Activated CD8-positive, alpha-beta memory T cell treated with anti-CD3 and anti-CD28 coated beads for 24 hours (primary cell): Measurements from ENCODE around the gene BHLHE41.

Experiments
- DNase-seq: peaks from one replicate; pipeline ENCODE4 v3.0.0-alpha.2; 2020

The BHLHE41 gene

DNA sequence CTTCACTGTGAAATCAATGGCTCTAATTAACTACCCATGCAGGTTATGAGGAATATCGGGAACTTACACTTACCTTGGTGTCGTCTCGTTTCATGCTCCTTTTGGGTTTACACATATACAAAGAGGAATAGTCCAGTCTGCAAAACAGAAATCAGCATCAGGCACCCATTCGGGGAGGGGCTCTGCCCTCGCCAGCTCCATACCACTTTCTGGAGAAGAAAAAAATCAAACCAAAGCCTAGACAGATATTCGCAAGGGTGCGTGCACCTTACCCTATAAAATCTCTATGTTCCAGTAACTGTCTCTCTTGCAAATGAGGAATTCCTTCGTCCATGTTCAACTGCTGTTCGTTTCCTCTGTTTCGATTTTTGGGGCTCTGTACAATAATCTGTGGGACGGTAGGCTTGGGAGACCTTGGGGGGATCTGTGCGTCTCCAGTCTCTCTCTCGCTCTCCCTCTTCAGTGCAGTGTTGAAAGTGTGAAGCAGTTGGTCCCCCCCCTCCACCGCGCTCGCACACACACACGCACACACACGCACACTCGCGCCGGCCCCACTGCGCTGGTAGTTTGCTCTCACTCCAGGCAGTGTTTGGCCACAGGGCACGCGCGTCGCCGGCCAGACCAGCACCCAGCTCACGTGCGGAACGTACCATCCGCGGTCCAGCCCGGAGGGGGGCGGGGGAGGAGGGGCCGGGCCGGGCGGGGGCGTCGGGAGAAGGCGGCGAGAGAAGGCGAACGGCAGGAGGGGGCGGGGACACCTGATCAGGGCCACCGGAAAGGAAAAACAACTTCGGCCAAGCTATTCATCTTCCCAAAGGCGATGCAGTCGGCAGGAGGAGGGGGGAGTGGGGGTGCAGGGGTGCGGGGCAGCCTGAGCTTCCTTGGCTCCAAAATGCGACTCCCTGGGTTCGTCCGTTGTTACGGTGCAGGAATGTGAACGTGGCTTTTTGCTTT, at the start of gene BHLHE41:
TSS of gene BHLHE41 (minus strand) at position 592 of the 954 bp plus-strand sequence. CDS start at position 334, 258 bp downstream.
- no peak for DNase-seq

DNA sequence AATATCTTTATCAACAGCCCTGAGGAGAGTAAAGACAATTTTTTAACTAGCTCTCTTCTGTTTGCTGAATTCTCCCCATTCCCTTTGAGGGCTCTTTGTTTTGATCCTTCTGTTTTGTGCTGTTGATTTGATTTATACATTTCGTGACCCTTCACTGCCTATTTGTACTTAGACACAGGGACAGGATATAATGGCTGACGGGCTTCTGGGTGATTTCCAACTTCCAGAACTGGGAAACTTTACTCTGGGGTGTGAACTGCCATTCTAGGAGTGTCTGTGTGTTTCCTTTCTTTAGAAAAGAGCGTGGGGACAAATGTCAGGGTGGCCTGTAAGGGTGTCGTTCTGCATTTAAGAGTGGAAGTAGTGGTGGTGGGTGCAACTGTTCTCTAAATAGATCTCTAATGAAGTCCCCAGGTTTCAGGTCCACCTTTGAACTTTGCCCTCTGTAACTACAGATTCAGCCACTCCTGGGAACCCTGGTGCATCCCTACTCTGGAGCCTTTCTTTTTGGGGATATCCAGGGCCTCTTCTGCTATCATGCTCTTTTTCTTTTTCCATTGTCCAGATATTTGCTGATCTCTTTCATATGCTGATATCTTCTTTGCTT, 48.2 kb upstream of the BHLHE41 start:
- no peak for DNase-seq

DNA sequence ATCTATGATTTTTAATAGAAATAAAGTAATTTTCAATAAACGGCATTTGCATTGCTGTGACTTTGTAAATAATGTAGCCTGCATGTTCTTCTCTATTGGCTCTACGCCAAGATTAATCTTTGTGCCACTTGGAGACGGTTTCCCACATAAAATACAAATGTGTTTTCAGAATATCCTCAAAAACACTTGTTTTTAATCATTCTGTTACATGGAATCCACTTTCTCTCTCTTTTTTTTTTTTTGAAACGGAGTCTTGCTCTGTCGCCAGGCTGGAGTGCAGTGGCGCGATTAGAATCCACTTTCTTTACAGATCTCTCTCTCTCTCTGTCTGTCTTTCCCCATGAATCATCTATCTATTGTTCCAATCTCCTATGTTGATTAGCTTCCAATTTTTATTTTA, 47.7 kb upstream of the BHLHE41 start:
- no peak for DNase-seq

DNA sequence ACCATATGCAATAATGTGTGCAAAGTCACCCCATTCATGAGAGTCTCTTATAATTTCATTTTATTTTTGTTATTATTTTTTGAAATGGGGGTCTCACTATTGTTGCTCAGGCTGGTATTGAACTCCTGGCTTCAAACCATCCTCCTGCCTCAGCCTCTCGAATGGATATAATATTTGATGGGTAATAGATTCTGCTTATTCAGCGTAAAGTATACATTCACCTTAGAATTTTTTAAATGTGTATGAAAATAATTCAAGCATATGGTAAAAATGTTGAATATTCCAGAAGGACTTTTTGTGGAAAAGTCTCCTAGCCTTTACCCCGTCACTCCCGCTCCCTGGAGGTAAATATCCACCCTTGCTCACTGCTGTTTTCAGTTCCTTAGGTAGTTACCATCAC, 47.2 kb upstream of the BHLHE41 start:
- no peak for DNase-seq

DNA sequence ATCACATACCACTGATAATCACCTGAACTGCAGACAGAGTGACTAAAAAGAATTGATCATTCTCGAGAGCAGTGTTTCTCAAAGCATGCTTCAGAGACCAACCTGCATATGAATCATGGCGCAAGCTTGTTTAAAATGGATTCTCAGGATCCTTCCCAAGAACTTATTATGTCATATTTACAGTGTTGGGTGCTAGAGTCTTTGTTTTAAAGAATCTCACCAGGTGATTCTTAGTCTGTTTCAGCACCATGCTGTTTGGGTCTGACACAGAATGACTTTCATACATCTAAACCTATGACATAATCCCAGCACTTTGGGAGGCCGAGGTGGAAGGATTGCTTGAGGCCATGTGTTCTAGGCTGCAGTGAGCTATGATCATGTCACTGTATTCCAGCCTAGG, 39.3 kb upstream of the BHLHE41 start:
- no peak for DNase-seq

DNA sequence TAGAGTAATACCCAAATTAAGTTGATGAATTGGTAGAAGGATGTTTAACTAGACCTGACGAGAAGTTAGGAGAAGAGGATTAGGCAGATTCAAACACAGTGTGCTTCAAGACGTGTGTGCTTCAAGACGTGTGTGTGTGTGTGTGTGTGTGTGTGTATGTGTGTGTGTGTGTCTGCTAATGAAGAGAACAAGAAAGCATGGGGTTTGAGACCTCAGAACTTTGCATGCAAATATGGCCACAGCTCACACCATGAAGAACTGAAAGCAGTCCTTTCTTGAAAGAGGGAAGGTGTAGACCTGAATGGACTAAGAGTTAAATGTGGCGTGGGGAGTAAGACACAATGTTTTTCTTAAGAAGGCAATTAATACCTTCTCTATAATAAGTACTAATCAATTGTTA, 38.1 kb upstream of the BHLHE41 start:
- no peak for DNase-seq

DNA sequence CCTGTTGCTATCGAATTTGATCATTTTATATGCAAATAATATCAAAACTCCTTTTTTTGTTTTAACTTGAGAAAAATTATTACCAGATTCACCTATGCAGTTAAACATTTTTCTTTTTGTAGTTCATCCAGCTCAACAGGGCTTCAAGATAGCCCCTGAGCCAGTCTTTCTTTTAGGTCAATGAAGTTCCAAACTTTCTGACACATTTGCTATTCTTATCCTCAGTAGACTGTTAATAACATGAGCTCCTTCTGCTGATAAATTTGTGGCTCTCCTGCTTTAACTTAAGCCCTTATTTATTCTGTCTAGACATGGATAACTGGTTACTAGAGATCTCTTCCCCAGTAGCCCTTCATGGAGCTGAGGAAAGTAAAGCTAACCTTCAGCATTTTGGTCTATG, 37.3 kb upstream of the BHLHE41 start:
- DNase-seq: no peak

DNA sequence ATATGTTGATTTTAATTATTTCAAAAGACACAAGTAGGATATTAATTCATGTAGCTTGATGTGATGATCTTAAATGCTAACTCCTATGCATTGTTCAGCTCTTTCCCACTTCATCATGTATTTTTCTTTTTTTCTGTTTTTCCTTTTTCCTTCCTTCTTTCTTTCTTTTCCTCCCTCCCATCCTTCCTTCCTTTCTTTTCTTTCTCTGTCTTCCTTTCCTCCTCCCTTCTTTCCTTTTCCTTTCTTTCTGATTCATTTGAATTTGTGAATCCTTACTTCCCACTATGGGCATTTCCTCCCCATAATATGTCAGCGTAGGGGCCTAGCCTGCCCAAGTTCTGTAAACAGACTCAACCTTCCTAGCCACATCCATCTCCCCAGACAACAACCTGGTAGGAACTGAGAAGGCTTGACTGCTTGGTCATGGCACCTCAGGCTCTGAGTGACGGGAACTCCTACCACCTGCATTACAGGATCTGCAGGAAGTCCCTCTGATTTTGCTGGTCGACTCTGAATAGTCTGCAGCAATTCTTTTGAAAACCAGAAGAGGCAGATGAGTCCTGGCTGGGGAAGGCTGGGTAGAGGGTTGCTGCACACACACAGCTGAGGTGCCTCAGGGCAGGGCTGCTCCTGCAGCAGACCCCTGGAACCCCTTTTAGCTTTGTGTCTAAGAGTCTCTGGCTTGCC, 33.4 kb upstream of the BHLHE41 start:
- DNase-seq: no peak

DNA sequence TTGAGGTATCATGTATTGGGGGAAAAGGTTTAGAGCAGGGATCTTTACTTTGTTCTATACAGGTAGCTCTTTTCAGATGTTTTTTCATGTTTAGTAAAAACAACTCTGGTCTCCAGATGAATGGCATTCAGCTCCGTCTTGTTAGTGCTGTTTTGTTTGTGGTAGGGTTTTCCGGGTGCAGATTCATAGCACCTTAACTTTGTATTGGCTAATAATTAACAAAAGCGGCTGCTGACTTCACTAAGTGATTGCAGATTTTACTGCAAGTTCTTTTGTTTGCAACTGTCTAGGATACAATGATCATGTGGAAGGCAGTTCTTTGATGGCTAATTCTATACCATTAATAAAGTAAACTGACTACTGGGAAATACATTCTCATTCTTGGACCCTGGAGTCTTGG, 32.2 kb upstream of the BHLHE41 start:
- no peak for DNase-seq

DNA sequence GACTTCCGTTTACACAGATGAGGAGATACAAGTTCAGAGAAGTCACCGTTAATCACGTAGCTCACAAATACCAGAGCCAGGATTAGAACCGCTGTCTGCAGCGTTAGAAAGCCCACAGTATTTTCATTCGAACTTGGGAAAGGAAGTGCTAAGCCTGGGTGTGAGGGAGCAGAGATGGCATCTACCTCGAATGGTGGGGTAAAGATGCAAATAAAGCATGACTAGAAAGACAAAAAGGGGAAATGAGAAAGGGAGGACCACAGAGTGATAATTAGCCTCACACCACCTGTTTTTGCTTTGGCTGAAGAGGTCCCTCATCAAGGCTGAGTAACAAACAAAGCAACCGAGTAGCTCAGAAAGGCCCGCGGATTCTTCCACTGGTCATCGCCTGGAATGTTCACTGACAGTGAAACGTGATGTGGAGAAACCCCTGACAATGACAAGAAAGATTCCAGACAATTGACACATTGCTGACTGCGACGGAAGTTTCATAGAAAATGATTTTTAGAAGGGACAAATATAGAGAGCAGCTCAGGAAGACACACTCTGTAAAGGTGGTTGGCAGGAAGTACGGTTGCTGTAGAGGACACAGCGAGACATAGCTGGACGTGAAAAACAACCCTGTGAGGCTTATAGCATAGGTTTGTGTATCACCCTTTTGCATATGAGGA, 31.5 kb upstream of the BHLHE41 start:
- no peak for DNase-seq

DNA sequence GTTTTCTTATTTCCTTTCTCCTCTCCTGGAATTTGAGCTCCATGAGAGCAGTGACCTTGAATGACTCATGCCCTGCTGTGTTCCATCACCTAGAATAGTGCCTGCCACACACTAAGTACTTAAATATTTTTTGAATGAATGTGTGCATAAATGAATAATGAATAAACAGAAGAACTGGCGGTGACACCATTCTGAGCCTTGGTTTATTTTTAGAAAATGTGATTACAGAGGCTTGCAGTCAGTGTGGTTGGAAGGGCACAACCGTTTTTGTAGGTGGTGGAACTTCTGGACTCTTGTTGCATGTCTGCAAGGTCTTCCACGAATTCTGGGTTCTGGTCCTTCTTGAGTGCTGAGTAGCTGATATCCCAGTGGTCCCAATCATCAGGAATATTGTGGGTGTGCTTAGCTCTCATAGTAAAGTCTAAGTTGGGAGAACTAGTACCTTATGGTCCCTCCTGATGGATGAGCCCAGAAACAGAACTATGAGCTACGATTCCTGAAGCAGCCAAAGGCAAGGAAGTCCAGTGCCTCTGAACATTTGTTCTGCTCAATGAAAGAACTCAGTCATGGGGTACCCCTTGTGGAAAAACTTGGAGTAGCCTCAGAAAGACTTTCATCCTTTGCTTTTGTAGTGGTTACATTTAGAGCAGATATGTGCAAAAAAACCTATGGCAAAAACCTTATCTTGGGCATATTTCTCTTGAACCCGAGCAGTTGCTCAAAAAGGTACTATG, 28.8 kb upstream of the BHLHE41 start:
- no peak for DNase-seq

DNA sequence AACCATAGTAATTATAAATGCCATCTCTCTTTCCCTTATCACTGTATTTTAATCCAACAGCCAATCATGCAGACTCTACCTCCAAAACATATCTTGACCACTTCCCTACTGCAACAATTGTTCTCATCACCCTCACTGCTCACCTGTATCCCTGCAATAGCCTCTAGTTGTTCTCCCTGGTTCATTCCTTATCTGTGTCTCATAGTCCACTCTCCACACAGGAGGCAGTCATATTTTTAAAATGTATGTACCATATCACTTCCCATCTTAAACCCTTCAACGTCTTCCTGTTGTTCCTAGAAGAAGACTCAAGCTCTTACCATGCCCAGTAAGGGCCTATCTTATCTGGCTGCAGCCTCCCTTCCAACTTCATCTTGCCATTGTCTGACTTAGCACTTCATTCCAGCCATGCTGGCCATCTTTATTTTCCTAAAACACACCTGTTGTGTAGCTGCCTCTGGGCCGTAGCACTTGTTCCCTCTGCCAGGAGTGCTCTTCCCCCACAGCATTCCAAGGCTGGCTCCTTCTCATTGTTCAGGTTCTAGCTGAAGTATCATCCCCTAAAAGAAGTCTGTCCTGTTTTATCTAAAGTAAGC, 27.8 kb upstream of the BHLHE41 start:
- DNase-seq: no peak

DNA sequence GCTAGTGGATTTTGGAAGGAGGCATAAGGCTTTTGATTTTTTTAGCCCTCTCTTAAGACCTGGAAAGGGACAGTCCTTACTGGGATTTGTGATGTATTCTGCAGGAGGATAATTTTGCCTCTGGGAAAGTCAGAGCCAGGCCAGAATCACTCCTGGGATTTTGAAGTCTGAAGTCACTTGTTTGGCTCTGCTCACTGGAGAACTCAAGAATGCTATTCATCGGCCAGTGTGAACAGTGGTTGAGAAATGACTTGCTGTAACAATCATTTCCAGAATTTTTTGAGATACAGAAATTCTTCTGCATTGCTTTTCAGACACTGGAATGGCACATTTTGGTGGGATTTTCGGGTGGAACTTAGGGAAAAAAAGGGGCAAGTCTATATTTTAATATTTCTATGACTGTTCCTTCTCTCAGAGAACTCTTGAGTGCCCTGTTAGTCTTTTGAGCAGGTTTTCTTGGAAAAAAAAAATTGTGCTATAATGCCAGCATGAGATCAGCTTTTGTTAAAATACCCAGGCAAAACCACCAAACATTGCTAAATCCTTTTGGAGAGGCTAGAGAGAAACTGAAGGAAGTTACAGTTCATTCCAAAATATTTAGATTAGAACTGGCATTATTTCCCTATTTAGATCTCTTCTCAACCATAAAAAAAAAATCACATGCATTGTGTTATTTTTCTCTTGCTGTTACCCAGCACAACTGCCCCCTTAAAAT, 26.1 kb upstream of the BHLHE41 start:
- no peak for DNase-seq

DNA sequence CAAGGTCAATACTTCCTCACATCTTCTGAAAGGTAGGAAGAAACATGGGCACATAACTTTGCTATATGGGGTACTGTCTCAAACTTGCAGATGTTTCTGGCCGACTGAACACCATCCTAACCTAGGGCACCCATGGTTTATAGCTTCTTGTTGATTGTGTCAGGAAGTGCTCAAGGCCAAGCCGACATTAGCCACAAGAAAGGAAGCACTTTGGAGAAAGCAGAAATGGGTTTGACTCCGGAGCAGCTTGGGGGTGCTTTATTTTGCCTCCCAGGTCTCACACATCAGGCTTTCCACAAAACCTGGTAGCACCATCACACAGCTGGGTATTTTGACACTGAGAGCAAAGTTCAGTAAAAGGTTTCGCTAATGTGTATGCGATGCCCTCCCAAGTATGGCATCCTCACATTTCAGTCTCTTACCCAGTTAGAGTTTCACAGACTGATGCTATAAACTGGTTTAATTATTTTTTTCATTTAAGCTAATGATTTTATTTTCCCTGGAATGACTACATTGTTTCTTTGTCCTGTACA, 25.2 kb upstream of the BHLHE41 start:
- no peak for DNase-seq

DNA sequence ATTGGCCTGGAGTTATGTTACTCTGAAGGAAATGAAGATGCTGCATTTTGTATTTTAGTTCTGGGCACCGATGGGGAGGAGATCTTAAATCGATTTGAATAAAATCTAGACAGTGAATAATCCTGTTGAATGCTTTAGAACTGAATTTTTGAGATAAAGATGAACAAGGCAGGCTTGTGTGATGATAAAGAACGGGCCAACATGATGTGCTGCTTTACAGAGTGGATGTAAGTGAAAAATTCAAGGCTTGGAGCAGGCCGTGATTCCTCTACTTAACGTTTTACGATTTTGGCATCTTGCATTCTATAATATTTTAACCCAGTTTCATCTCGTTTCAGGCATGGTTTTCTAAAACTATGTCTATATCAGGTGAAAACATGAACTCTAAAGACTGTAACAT, 23.5 kb upstream of the BHLHE41 start:
- no peak for DNase-seq

DNA sequence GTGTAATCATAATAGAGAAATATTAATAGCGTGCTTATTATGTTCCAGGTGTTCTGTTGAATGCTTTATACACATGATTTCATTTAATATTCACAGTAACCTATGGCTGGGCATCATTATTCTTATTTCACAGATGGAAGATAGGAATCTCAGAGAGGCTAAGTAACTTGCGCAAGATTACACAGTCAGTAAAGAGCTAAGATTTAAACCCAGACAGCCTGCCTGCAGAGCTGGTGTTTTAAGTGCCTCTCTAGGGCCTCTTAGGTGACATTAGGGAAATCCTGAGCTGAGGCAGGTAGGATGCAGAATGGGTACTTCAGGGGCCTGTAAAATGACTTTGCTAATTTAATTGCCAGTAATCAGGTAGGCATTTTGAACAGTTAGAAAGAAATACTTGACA, 18.5 kb upstream of the BHLHE41 start:
- no peak for DNase-seq

DNA sequence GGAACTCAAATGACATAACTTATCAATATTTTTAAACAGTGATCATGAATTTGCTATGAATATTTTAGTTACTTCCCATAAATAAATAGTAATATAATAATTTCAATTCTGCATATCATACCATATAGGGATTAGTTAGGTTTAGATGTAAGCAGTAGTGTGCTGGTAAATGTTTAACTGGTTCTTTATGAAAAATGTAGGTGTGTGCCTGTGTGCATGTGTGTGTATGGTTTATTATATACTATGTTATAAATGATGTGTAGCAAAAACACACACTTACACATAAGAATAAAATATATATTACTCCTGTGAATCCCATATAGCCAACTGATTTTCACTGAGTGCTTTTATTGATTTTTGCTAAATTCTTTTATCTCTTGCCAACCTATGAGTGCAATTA, 14.0 kb upstream of the BHLHE41 start:
- DNase-seq: no peak

DNA sequence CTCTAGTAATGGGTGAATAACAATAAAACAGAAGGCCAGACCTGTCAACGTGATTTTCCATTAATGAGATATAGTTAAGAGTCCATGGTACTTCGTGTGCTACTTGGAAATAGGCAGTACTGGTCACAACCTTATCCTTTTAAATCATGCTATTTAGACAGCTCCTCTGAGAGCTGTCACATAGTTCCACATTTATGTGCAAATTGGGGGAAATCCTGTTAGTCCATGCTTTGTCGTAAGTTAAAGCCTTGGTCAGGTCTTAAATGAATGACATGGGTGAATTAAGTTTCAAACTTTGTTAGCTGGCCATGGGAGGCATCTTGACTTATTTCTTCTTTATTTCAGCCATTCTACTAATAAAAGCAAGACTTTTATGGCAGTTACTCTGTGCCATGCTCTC, 11.9 kb upstream of the BHLHE41 start:
- no peak for DNase-seq

DNA sequence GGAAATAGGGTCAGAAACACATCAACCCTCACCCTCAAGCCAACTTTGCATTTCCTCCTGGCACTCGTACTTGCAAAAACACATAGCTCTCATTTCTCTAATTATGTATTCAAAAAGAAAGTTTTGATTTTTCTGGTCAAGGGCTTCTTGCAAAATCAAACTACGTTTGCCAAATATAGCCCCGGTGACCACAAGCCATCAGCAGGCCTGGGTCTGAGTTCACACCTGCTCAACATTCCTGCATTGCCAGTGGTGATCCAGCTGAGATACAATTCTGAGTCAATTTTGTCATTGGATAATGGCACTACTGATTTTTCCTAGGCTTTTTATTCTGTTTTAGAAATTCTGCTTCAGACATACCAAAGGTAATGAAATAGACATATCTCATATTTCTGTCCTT, 10.7 kb upstream of the BHLHE41 start:
- DNase-seq: no peak

DNA sequence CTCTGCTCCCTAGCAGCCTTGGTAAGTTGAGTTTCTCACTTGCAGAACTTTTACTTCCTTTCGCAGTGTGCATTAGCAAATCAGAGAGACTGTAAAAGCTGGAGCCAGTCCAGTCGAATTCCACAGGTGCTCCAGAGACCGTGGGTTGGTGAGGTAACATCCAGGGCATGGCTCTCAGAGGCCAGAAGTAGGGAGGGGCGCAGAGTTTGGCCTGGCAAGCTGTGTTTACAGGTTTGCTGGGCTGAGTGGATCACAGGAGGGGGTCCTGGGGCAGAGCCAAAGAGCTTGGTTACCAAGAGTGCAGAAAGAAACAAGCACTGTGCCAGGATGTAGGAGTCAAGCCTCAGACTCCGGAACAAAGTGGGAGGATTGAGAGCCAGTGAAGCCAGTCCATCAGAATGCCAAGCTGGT, 10.2 kb upstream of the BHLHE41 start:
- DNase-seq: no peak

DNA sequence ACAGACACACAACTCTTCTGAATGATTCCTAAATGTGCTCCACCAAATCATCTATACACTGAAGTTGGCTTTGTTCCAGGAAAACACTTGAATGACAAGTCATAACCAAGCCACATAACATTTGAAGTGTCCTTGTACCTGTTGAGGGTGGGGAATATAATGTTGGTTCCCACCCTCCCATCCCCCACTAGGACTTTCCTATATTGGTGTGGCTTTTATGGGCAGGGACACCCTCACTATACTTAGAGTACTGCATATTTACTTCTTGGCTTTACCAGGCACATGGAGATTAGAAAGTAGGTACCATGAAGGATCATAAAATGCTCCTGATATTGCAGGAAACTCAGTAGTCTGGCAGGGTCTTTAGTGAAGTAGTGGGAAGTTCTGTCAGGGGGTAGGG, 9.7 kb upstream of the BHLHE41 start:
- no peak for DNase-seq
